ENCODE results near the gene KIF1A. TPM values are rescaled to one million over a fixed set of nuclear protein-coding genes. Genes with fewer than 3 reads are reported as not detected.

KIF1A gene
- total RNA-seq, 3 donors from 2014 or later: 1.5 to 17.2 (median 1.9) TPM

DNA sequence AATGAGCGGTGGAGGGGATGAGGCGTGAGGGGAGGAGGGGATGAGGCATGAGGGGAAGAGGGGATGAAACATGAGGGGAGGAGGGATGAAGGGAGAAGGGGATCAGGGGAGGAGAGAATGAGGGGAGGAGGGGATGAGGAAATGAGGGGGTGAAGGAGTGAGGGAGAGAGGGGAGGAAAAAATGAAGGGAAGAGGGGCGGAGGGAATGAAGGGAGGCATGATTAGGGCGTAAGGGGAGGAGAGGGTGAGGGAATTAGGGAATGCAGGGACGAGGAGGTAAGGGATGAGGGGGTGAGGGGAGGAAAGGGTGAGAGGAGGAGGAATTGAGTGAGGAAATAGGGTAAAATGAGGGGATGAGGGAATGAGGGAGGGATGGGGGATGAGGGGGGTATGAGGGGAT lies 87.8 kb downstream of the KIF1A start:
- DNase-seq (no peak), ATAC-seq (no peak)
- H3K9me3 ChIP-seq: no peaks in the 10 kb centered on the region
- H3K4me1 ChIP-seq (ENCODE audit: low read depth): no peaks in the 10 kb centered on the region
- no peaks in the 10 kb centered on the region for H3K36me3 ChIP-seq (ENCODE audit: low read depth)
- intact Hi-C loops (cut with DNase I, micrococcal nuclease): no loop called here
- TF ChIP-seq, protein P1, sequence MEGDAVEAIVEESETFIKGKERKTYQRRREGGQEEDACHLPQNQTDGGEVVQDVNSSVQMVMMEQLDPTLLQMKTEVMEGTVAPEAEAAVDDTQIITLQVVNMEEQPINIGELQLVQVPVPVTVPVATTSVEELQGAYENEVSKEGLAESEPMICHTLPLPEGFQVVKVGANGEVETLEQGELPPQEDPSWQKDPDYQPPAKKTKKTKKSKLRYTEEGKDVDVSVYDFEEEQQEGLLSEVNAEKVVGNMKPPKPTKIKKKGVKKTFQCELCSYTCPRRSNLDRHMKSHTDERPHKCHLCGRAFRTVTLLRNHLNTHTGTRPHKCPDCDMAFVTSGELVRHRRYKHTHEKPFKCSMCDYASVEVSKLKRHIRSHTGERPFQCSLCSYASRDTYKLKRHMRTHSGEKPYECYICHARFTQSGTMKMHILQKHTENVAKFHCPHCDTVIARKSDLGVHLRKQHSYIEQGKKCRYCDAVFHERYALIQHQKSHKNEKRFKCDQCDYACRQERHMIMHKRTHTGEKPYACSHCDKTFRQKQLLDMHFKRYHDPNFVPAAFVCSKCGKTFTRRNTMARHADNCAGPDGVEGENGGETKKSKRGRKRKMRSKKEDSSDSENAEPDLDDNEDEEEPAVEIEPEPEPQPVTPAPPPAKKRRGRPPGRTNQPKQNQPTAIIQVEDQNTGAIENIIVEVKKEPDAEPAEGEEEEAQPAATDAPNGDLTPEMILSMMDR (IDR thresholded peaks at IDR 0.05): no peak
- H3K4me3 ChIP-seq: no peak overlapping the region

DNA sequence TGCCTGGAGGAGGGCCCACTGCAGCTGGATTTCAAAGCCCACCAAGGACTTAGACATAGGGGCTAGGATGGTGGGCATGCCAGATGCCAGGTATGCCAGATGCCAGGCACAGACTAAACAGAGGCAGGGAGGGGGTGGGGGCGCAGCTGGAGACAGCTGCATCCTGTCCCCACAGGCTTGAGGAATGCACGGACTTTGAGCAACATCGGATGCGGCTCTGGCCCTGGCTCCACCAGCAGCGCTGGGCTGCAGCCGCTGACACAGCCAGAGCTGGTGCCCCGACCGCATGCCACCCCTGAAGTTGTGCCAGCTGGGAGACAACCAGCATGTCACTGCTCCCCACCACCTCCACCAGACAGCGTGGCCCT lies 88.9 kb downstream of the KIF1A start:
- Histone ChIP-seq H3K36me3 (ENCODE audit: low read depth) (no peaks in the 10 kb centered on the region), H3K4me1 (ENCODE audit: low read depth) (no peaks in the 10 kb centered on the region), H3K4me3 (no peak overlapping the region), H3K9me3 (no peaks in the 10 kb centered on the region)
- ATAC-seq: no peak
- TF ChIP-seq, protein P1 (IDR thresholded peaks at IDR 0.05): no peak
- intact Hi-C loops (cut with DNase I, micrococcal nuclease): no loop called here
- DNase-seq: no peak

DNA sequence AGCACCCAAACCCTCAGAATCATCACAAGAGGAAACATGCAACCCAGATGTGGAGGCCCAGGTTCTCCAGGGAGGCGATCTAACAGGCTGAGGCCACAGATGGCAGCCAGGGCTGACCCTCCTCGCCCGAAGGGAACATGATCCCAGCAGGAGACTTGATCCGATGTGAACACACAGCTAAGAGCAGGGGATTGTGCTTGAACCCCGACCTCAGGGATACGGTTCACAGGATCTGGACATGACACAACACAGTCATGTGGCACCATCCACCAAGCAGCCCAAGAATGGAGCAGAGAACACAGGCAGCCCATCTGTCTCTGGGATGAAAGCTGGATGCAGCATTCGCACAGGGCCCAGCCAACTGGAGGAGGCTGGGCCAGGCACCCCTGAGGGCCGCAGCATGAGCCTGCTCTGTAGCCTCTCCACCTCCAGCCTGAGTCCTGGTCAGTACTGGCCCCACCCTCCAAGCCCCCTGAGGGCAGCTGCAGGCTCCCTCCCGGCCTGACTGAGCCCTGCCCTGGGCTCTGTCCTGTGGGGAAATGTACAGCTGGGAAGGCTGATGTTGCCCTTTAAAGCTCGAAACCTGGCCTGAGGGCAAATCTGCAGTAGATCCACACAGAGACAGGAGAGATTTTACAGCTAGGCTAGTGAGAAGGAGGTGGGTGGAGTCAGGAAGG lies 89.4 kb downstream of the KIF1A start:
- intact Hi-C loops (cut with DNase I, micrococcal nuclease): no loop called here

DNA sequence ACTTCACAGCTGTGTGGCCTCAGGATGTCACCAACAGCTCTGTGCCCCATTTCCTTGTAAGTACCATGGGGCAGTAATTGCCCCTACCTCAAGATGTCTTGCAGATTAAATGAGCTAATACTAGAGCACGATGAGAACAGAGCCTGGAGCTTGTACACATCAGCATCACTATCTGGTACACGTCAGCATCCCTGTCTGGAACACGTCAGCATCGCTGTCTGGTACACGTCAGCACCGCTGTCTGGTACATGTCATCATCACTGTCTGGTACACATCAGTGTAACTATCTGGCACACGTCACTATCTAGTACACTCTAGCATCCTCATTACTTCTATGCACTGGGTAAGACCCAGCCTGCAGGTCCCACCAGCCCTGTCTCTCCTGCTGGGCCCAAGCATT lies 91.2 kb downstream of the KIF1A start:
- ATAC-seq: no peak

More for the DNA sequence above, 89.4 kb downstream of the KIF1A start:
- Histone ChIP-seq H3K36me3 (ENCODE audit: low read depth) (no peaks in the 10 kb centered on the region), H3K4me1 (ENCODE audit: low read depth) (no peaks in the 10 kb centered on the region), H3K4me3 (no peak overlapping the region), H3K9me3 (no peaks in the 10 kb centered on the region)
- ATAC-seq (no peak), DNase-seq (no peak)
- TF ChIP-seq, protein P1 (IDR thresholded peaks at IDR 0.05): no peak

DNA sequence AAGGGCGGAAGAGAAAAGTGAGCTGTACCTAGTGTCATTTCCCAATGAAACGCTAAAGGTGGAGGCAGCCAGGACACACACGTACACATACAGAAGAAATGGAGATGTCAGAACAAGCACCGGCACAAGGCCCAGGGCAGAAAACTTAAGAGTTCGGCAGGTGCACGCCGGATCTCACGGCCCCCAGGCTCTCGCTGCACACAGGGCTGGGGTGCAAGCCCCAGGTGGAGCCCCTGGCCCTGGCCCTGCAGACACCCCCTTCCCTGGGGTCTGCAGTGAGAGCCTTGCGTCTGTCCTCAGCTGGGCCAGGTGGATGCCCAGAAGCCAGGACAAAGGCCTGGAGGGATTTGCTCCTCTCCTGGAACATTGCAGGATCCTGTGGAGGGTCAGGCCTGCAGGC lies 91.7 kb downstream of the KIF1A start:
- Histone ChIP-seq H3K4me1 (ENCODE audit: low read depth) (no peaks in the 10 kb centered on the region), H3K4me3 (no peak overlapping the region), H3K9me3 (no peaks in the 10 kb centered on the region), H3K36me3 (ENCODE audit: low read depth) (no peaks in the 10 kb centered on the region)
- TF ChIP-seq, protein P1 (IDR thresholded peaks at IDR 0.05): no peak
- intact Hi-C loops (cut with DNase I, micrococcal nuclease): no loop called here
- ATAC-seq: no peak
- DNase-seq: no peak

More for the DNA sequence above, 91.2 kb downstream of the KIF1A start:
- Histone ChIP-seq H3K9me3 (no peaks in the 10 kb centered on the region), H3K4me1 (ENCODE audit: low read depth) (no peaks in the 10 kb centered on the region), H3K36me3 (ENCODE audit: low read depth) (no peaks in the 10 kb centered on the region), H3K4me3 (no peak overlapping the region)
- no peak for DNase-seq
- intact Hi-C loops (cut with DNase I, micrococcal nuclease): no loop called here
- TF ChIP-seq, protein P1 (IDR thresholded peaks at IDR 0.05): no peak

DNA sequence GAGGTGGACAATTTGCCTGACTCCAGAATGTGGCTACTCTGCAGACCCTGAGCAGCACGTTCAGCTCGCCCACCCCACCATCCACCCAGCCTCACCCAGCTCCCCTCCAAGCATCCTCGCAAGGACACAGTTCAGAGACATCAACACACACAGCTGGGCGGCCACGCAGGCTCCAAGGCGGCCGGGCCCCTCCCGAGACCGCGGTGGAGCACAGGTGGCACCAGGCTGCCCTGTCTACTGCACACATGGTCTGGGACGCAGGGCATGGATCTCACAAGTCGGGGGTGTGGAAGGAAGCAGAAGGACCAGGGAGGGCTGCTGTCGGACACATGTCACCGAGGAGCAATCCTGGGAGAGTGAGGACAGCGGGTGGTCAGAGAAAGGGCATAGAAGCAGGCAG lies 92.1 kb downstream of the KIF1A start:
- intact Hi-C loops (cut with DNase I, micrococcal nuclease): no loop called here
- Histone ChIP-seq H3K9me3 (no peaks in the 10 kb centered on the region), H3K4me3 (no peak overlapping the region), H3K36me3 (ENCODE audit: low read depth) (no peaks in the 10 kb centered on the region), H3K4me1 (ENCODE audit: low read depth) (no peaks in the 10 kb centered on the region)
- ATAC-seq (no peak), DNase-seq (no peak)
- TF ChIP-seq, protein P1 (IDR thresholded peaks at IDR 0.05): no peak
